Astrocyte (in vitro differentiated cells and primary cell): Measurements from ENCODE around the gene MPRIP.

ENCODE experiments used
- CTCF ChIP-seq: IDR thresholded peaks from 2 replicates; pipeline ENCODE4 v1.5.1; 2011; ENCODE audit warnings: low read depth, mild to moderate bottlenecking, inconsistent platforms, low read length, moderate library complexity; ENCODE audit not compliant: insufficient read depth
- EZH2 ChIP-seq: IDR thresholded peaks from 2 replicates; pipeline ENCODE4 v1.6.1; 2012; ENCODE audit warnings: mild to moderate bottlenecking, low read length, inconsistent platforms; ENCODE audit not compliant: insufficient read depth

- TF ChIP-seq CTCF (no peak), EZH2 (no peak)
Observed at GRCh38 chr17:17201271-17201670, 159.0 kb downstream of the MPRIP start.
